T-helper 1 cell treated with Interleukin-12 subunit alpha and Interleukin-12 subunit beta and Interleukin-4 antibody, amounts not matched to agents 30 μg/mL and 1 μg/mL, for 36 hours (primary cell): Measurements from ENCODE around the gene PLK1.
"Not testable (repeated sequence)": the region's sequence is repeated elsewhere in the genome, so short reads cannot be mapped to it uniquely, and the experiment has no call there.

Experiments used
- H3K27ac Mint-ChIP-seq: one replicate; pipeline ENCODE4 v1.8.0; 2021; ENCODE audit warnings: mild to moderate bottlenecking, mixed read lengths
- H3K27me3 Mint-ChIP-seq: one replicate; pipeline ENCODE4 v1.8.0; 2021; ENCODE audit warnings: low read depth, mixed read lengths
- H3K36me3 Mint-ChIP-seq: one replicate; pipeline ENCODE4 v1.8.0; 2021; ENCODE audit warnings: low read depth, mixed read lengths
- H3K4me1 Mint-ChIP-seq: one replicate; pipeline ENCODE4 v1.8.0; 2021; ENCODE audit warnings: low read depth, mixed read lengths
- H3K4me3 Mint-ChIP-seq: one replicate; pipeline ENCODE4 v1.8.0; 2021; ENCODE audit warnings: mild to moderate bottlenecking, moderate library complexity, mixed read lengths
- H3K9me3 Mint-ChIP-seq: one replicate; pipeline ENCODE4 v1.8.0; 2021; ENCODE audit warnings: mixed read lengths

PLK1 gene

GRCh38 chr16:23711785-23712184, 33.1 kb downstream of the PLK1 start:
- no peaks in the 10 kb centered on the region for H3K4me1 Mint-ChIP-seq
- H3K36me3 Mint-ChIP-seq = no peaks in the 10 kb centered on the region
- H3K4me3 Mint-ChIP-seq = no peak overlapping the region
- peaks cover 22% of the 10 kb centered on the region for H3K9me3 Mint-ChIP-seq
- H3K27me3 Mint-ChIP-seq = peaks cover 33% of the 10 kb centered on the region
- no peak overlapping the region for H3K27ac Mint-ChIP-seq

GRCh38 chr16:23712976-23713375, 34.3 kb downstream of the PLK1 start, which contains the start of gene ERN2:
TSS of gene ERN2 (minus strand) at chr16:23713222. CDS start at chr16:23713187, 35 bp downstream.
- Mint-ChIP-seq H3K4me3 (no peak within 1 kb of the TSS), H3K27me3 (peaks cover 41% of the 10 kb centered on the region)

GRCh38 chr16:23716484-23716883, 37.8 kb downstream of the PLK1 start:
- Mint-ChIP-seq H3K27ac (no peak overlapping the region), H3K9me3 (peaks cover 3% of the 10 kb centered on the region), H3K4me1 (no peaks in the 10 kb centered on the region), H3K27me3 (peaks cover 45% of the 10 kb centered on the region), H3K4me3 (no peak overlapping the region), H3K36me3 (no peaks in the 10 kb centered on the region)

More at GRCh38 chr16:23712976-23713375, 34.3 kb downstream of the PLK1 start, which contains the start of gene ERN2:
- Mint-ChIP-seq H3K4me1 (no peaks in the 10 kb centered on the region), H3K36me3 (no peaks in the 10 kb centered on the region), H3K9me3 (peaks cover 22% of the 10 kb centered on the region), H3K27ac (no peak within 1 kb of the TSS)

GRCh38 chr16:23722613-23723240, 44.0 kb downstream of the PLK1 start:
- H3K36me3 Mint-ChIP-seq, H3K27ac Mint-ChIP-seq, H3K9me3 Mint-ChIP-seq, H3K4me3 Mint-ChIP-seq, H3K4me1 Mint-ChIP-seq: not testable (repeated sequence)
- H3K27me3 Mint-ChIP-seq = peaks cover 22% of the 10 kb centered on the region

GRCh38 chr16:23724096-23724784, 45.6 kb downstream of the PLK1 start:
- peaks cover 4% of the 10 kb centered on the region for H3K4me1 Mint-ChIP-seq
- no peak overlapping the region for H3K27ac Mint-ChIP-seq
- no peak overlapping the region for H3K4me3 Mint-ChIP-seq
- H3K36me3 Mint-ChIP-seq = peaks cover 4% of the 10 kb centered on the region
- H3K9me3 Mint-ChIP-seq = peaks cover 10% of the 10 kb centered on the region
- peaks cover 15% of the 10 kb centered on the region for H3K27me3 Mint-ChIP-seq

- H3K4me3 Mint-ChIP-seq = no peak overlapping the region
- H3K27me3 Mint-ChIP-seq = peaks cover 15% of the 10 kb centered on the region
- H3K9me3 Mint-ChIP-seq = peaks cover 10% of the 10 kb centered on the region
- no peak overlapping the region for H3K27ac Mint-ChIP-seq
- H3K4me1 Mint-ChIP-seq = peaks cover 4% of the 10 kb centered on the region
- peaks cover 4% of the 10 kb centered on the region for H3K36me3 Mint-ChIP-seq
Measured at GRCh38 chr16:23724785-23725131, 46.1 kb downstream of the PLK1 start.

- H3K27ac Mint-ChIP-seq = no peak overlapping the region
- H3K4me3 Mint-ChIP-seq = no peak overlapping the region
- H3K27me3 Mint-ChIP-seq = peaks cover 13% of the 10 kb centered on the region
- peaks cover 4% of the 10 kb centered on the region for H3K36me3 Mint-ChIP-seq
- peaks cover 4% of the 10 kb centered on the region for H3K4me1 Mint-ChIP-seq
- peaks cover 10% of the 10 kb centered on the region for H3K9me3 Mint-ChIP-seq
Measured at GRCh38 chr16:23726710-23727109, 48.0 kb downstream of the PLK1 start.

- H3K27me3 Mint-ChIP-seq = peaks cover 14% of the 10 kb centered on the region
Measured at GRCh38 chr16:23728112-23728477, 49.4 kb downstream of the PLK1 start.

GRCh38 chr16:23729503-23730424, 51.1 kb downstream of the PLK1 start:
- no peaks in the 10 kb centered on the region for H3K9me3 Mint-ChIP-seq
- H3K27me3 Mint-ChIP-seq = peaks cover 6% of the 10 kb centered on the region
- no peak overlapping the region for H3K27ac Mint-ChIP-seq
- peaks cover 4% of the 10 kb centered on the region for H3K4me1 Mint-ChIP-seq
- H3K4me3 Mint-ChIP-seq = no peak overlapping the region
- no peaks in the 10 kb centered on the region for H3K36me3 Mint-ChIP-seq

More at GRCh38 chr16:23728112-23728477, 49.4 kb downstream of the PLK1 start:
- Mint-ChIP-seq H3K4me3 (no peak overlapping the region), H3K36me3 (peaks cover 2% of the 10 kb centered on the region), H3K27ac (no peak overlapping the region), H3K9me3 (peaks cover 6% of the 10 kb centered on the region), H3K4me1 (peaks cover 4% of the 10 kb centered on the region)

- Mint-ChIP-seq H3K4me3 (no peak overlapping the region), H3K9me3 (no peaks in the 10 kb centered on the region), H3K4me1 (peaks cover 3% of the 10 kb centered on the region), H3K27ac (no peak overlapping the region), H3K27me3 (peaks cover 12% of the 10 kb centered on the region), H3K36me3 (no peaks in the 10 kb centered on the region)
Measured at GRCh38 chr16:23734176-23734893, 55.6 kb downstream of the PLK1 start.

GRCh38 chr16:23737423-23738028, 58.8 kb downstream of the PLK1 start:
- H3K27ac Mint-ChIP-seq, H3K9me3 Mint-ChIP-seq, H3K27me3 Mint-ChIP-seq, H3K36me3 Mint-ChIP-seq, H3K4me1 Mint-ChIP-seq, H3K4me3 Mint-ChIP-seq: not testable (repeated sequence)

GRCh38 chr16:23739516-23739915, 60.8 kb downstream of the PLK1 start:
- Mint-ChIP-seq H3K4me1 (peaks cover 3% of the 10 kb centered on the region), H3K27ac (no peak overlapping the region), H3K27me3 (peaks cover 10% of the 10 kb centered on the region), H3K9me3 (no peaks in the 10 kb centered on the region), H3K4me3 (no peak overlapping the region), H3K36me3 (no peaks in the 10 kb centered on the region)
